Tibial nerve (tissue), 4 donors: Measurements from ENCODE around the gene SFRP4. TPM values are rescaled to one million over a fixed set of nuclear protein-coding genes. Genes with fewer than 3 reads are reported as not detected.

Experiments
- DNase-seq, 2 donors: peaks; one replicate each; pipeline ENCODE4 v3.0.0-alpha.2; 2019; ENCODE audit warnings: low spot score in 2 of 2
- H3K27ac ChIP-seq, 4 donors: fragments of 200-600 bp; sonication (generic) in 3 of 4; one replicate each; pipeline ENCODE4 v1.5.1; 2017 to 2019; ENCODE audit warnings: mild to moderate bottlenecking in 1 of 4
- H3K27me3 ChIP-seq, 2 donors: fragments of 200-600 bp; sonication (generic) in 1 of 2; one replicate each; pipeline versions ENCODE4 v1.5.1 to v1.6.0; 2017 to 2019
- H3K36me3 ChIP-seq, 3 donors: fragments of 200-600 bp; sonication (generic); one replicate each; pipeline ENCODE4 v1.5.1; 2018 to 2019
- H3K4me1 ChIP-seq, 4 donors: fragments of 200-600 bp; sonication (generic) in 3 of 4; one replicate each; pipeline ENCODE4 v1.5.1; 2017 to 2019
- H3K4me3 ChIP-seq, 4 donors: fragments of 200-600 bp; sonication (generic) in 3 of 4; one replicate each; pipeline ENCODE4 v1.5.1; 2017 to 2019; ENCODE audit warnings: mild to moderate bottlenecking in 1 of 4, moderate library complexity in 1 of 4
- H3K9me3 ChIP-seq, 4 donors: fragments of 200-600 bp; sonication (generic) in 3 of 4; one replicate each; pipeline ENCODE4 v1.5.1; 2017 to 2019
- CTCF ChIP-seq, 5 experiments: fragments of 200-600 bp in 3 of 5; fragments of 450-650 bp in 2 of 5; sonication (generic) in 3 of 5; IDR thresholded peaks; one replicate each; pipeline ENCODE4 v1.5.1; 2016 to 2019; ENCODE audit warnings: antibody characterized with exemption in 5 of 5, mild to moderate bottlenecking in 3 of 5, moderate library complexity in 2 of 5
- EP300 ChIP-seq, 2 donors: sonication (generic); formaldehyde crosslinking; IDR thresholded peaks; one replicate each; pipeline ENCODE4 v1.6.1; 2017; ENCODE audit warnings: antibody characterized with exemption in 2 of 2, mild to moderate bottlenecking in 1 of 2
- POLR2A ChIP-seq, 2 donors: fragments of 450-650 bp; IDR thresholded peaks; one replicate each; pipeline ENCODE4 v1.6.1; 2017; ENCODE audit warnings: antibody characterized with exemption in 2 of 2, mild to moderate bottlenecking in 2 of 2, moderate library complexity in 2 of 2
- WGBS, 2 donors: methylation state at CpG; one replicate each; pipeline ENCODE4 v1.1.5; 2018; 5-methylcytosine and 5-hydroxymethylcytosine counted together
- total RNA-seq, 4 donors: library from RNA; depleted of rRNA; stranded (reverse); fragments of >200 nt; gene quantifications; one replicate each; pipeline ENCODE4 v1.1.0, GENCODE V29; 2016

Gene SFRP4
- total RNA-seq, 4 donors from 2014 or later, result 28.2 to 236 (median 52.6) TPM

DNA sequence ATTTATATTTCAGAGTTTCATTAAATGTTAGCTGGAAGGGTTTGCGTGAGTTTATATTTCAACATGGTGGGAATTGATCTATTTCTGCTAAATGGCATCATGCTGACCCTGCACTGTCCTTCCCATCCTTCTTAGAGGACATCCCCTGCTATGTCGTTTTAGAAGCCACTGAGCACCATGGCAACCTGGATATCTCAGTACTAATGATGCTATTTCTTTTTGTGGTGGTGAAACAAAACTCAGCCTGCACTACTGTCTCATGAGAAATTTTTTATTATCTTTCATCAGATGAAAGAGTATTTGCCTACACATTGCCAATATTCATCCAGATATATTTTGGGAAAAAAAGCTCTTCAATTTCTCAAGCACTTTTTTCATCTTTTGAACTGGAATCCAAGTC is 15.9 kb upstream of the SFRP4 start:
- Histone ChIP-seq H3K9me3 (peaks cover 0 to 13% (median 0%) of the 10 kb centered on the region in 4 donors), H3K27ac (peak overlapping the region in 2 of 4 donors; percentile 16 to 73), H3K4me1 (peaks cover 0 to 37% (median 5%) of the 10 kb centered on the region in 4 donors), H3K4me3 (no peak overlapping the region), H3K27me3 (no peaks in the 10 kb centered on the region), H3K36me3 (peaks cover 0 to 7% (median 0%) of the 10 kb centered on the region in 3 donors)
- WGBS, 2 donors, result 69 to 73% methylated on average over 2 of the region's 2 CpGs
- DNase-seq, result no peak
- TF ChIP-seq CTCF (IDR thresholded peaks at IDR 0.05) (no peak), EP300 (IDR thresholded peaks at IDR 0.05) (no peak), POLR2A (IDR thresholded peaks at IDR 0.05) (no peak)

DNA sequence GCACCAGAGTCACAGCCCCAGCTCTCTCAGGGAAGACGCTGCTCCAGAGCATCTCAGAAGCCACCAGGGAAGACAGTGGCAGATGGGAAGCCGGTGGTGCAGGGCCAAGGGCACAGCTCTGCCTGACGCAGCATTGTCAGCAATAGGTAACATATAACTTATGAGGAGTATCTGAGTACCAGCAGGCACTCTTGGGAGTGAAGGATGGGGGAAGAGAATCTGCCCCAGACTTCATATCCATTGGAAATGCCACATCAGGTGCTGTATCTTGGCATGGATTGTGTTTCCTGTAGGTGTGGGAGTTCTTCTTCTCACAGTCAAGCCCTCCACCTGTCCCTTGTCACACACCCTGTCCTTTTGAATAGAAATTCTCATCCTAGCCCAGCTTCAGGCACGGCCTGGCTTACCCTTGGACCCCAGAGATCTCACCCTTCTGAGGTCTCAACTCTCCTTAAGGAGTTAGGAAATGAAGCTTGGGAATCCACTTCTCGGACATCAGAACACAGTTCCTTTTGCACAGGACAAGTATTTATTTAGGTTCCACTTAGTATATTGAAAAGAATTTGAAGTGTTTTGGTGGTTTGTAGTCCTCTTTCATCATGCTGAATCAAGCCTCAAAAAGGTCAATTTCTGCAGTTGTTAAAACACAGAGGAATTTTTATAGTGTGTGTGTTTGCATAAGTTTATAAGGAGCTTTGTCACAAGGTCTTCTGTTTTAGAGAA is 13.8 kb upstream of the SFRP4 start:
- H3K27ac ChIP-seq, result peak overlapping the region in 2 of 4 donors; percentile 59 to 86
- TF ChIP-seq POLR2A (IDR thresholded peaks at IDR 0.05), result no peak
- no peak for TF ChIP-seq CTCF (IDR thresholded peaks at IDR 0.05)
- no peak for TF ChIP-seq EP300 (IDR thresholded peaks at IDR 0.05)
- no peaks in the 10 kb centered on the region for H3K27me3 ChIP-seq
- H3K9me3 ChIP-seq, result peaks cover 0 to 7% (median 0%) of the 10 kb centered on the region in 4 donors
- peaks cover 0 to 7% (median 0%) of the 10 kb centered on the region in 3 donors for H3K36me3 ChIP-seq
- H3K4me1 ChIP-seq, result peaks cover 0 to 48% (median 8%) of the 10 kb centered on the region in 4 donors
- no peak for DNase-seq
- WGBS, 2 donors, result 71 to 80% methylated on average over 5 of the region's 5 CpGs
- H3K4me3 ChIP-seq, result no peak overlapping the region

GRCh38 chr7:37928878-37929277 is 12.3 kb upstream of the SFRP4 start:
- peaks cover 0 to 12% (median 0%) of the 10 kb centered on the region in 3 donors for H3K36me3 ChIP-seq
- H3K27me3 ChIP-seq, result no peaks in the 10 kb centered on the region
- peaks cover 0 to 55% (median 8%) of the 10 kb centered on the region in 4 donors for H3K4me1 ChIP-seq
- peak overlapping the region in 2 of 4 donors; percentile 60 to 86 for H3K27ac ChIP-seq
- TF ChIP-seq POLR2A (IDR thresholded peaks at IDR 0.05) (no peak), EP300 (IDR thresholded peaks at IDR 0.05) (no peak), CTCF (IDR thresholded peaks at IDR 0.05) (no peak)
- peaks cover 0 to 12% (median 0%) of the 10 kb centered on the region in 4 donors for H3K9me3 ChIP-seq
- no peak for DNase-seq
- H3K4me3 ChIP-seq, result no peak overlapping the region
- 87 to 88% methylated on average over 4 of the region's 4 CpGs for WGBS, 2 donors

GRCh38 chr7:37927773-37928444 is 11.3 kb upstream of the SFRP4 start:
- Histone ChIP-seq H3K27me3 (no peaks in the 10 kb centered on the region), H3K4me1 (peaks cover 0 to 64% (median 6%) of the 10 kb centered on the region in 4 donors), H3K4me3 (no peak overlapping the region), H3K36me3 (peaks cover 0 to 12% (median 0%) of the 10 kb centered on the region in 3 donors), H3K9me3 (peaks cover 0 to 12% (median 0%) of the 10 kb centered on the region in 4 donors), H3K27ac (peak overlapping the region in 2 of 4 donors; percentile 60 to 86)
- TF ChIP-seq EP300 (IDR thresholded peaks at IDR 0.05) (no peak), CTCF (IDR thresholded peaks at IDR 0.05) (no peak), POLR2A (IDR thresholded peaks at IDR 0.05) (no peak)
- WGBS, 2 donors, result 59 to 72% methylated on average over 2 of the region's 2 CpGs
- no peak for DNase-seq

- 97 to 100% methylated on average over 1 of the region's 1 CpG for WGBS, 2 donors
Observed at GRCh38 chr7:37925620-37926019, 9.0 kb upstream of the SFRP4 start.

More at GRCh38 chr7:37925620-37926019, 9.0 kb upstream of the SFRP4 start:
- Histone ChIP-seq H3K4me1 (peaks cover 0 to 69% (median 8%) of the 10 kb centered on the region in 4 donors), H3K9me3 (peaks cover 0 to 12% (median 0%) of the 10 kb centered on the region in 4 donors), H3K27me3 (no peaks in the 10 kb centered on the region), H3K36me3 (peaks cover 0 to 12% (median 0%) of the 10 kb centered on the region in 3 donors), H3K4me3 (no peak overlapping the region), H3K27ac (no peak overlapping the region)
- DNase-seq, result no peak
- TF ChIP-seq POLR2A (IDR thresholded peaks at IDR 0.05), result no peak
- TF ChIP-seq EP300 (IDR thresholded peaks at IDR 0.05), result no peak
- TF ChIP-seq CTCF (IDR thresholded peaks at IDR 0.05), result no peak
